Ascending aorta (tissue), 2 donors: ENCODE results near the gene POP5. TPM values are rescaled to one million over a fixed set of nuclear protein-coding genes. Genes with fewer than 3 reads are reported as not detected.

Source experiments
- DNase-seq, 2 donors: peaks; one replicate each; pipeline ENCODE4 v3.0.0-alpha.2; 2019; ENCODE audit warnings: low spot score in 2 of 2
- H3K27ac ChIP-seq, 2 donors: fragments of 200-600 bp; sonication (generic); one replicate each; pipeline ENCODE4 v1.5.1; 2016 to 2017; ENCODE audit warnings: mild to moderate bottlenecking in 1 of 2
- H3K27me3 ChIP-seq: fragments of 200-600 bp; sonication (generic); one replicate; pipeline ENCODE4 v1.5.1; 2017
- H3K36me3 ChIP-seq, 2 donors: fragments of 200-600 bp; sonication (generic); one replicate each; pipeline ENCODE4 v1.5.1; 2016
- H3K4me1 ChIP-seq, 2 donors: fragments of 200-600 bp; sonication (generic); one replicate each; pipeline ENCODE4 v1.5.1; 2016 to 2017; ENCODE audit warnings: mild to moderate bottlenecking in 1 of 2
- H3K4me3 ChIP-seq, 2 donors: fragments of 200-600 bp; sonication (generic); one replicate each; pipeline ENCODE4 v1.5.1; 2016 to 2017; ENCODE audit warnings: mild to moderate bottlenecking in 1 of 2
- H3K9me3 ChIP-seq, 2 donors: fragments of 200-600 bp; sonication (generic); one replicate each; pipeline ENCODE4 v1.5.1; 2016
- intact Hi-C: fragments of 100-400 bp; cut with DNase I; formaldehyde crosslinking; loops from one replicate; pipeline ENCODE4 v1.15.1; 2023
- total RNA-seq: library from RNA; depleted of rRNA; stranded (reverse); fragments of >200 nt; gene quantifications from one replicate; pipeline ENCODE4 v1.1.0, GENCODE V29; 2016
- TF ChIP-seq, protein P1 (sequence below), 3 experiments: fragments of 200-600 bp in 2 of 3; fragments of 450-650 bp in 1 of 3; sonication (generic) in 2 of 3; IDR thresholded peaks; one replicate each; pipeline ENCODE4 v1.5.1; 2016 to 2019; ENCODE audit warnings: antibody characterized with exemption in 3 of 3, mild to moderate bottlenecking in 1 of 3, moderate library complexity in 1 of 3

POP5 gene
- total RNA-seq, 1 donor from 2014 or later = 3.0 TPM

DNA sequence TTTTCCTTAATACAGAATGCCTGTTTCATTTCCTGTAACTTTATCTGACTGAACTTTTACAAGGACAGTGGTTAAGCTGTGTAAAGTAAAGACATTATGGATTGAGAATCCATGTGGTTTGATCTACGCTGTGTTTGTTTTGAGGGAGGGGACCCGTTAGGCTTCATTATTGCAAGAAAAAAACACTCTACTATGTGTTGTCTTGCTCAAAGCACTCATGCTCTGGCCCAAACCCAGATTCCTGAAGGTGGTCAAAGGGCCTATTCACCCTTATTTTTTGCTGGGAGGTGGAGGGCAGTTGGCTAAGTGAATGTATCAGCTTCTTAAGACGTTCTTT lies 35.2 kb downstream of the POP5 start:
- Histone ChIP-seq H3K36me3 (peaks cover 34 to 45% of the 10 kb centered on the region in 2 donors), H3K4me1 (peaks cover 2 to 25% of the 10 kb centered on the region in 2 donors), H3K4me3 (no peak overlapping the region), H3K27me3 (no peaks in the 10 kb centered on the region), H3K27ac (no peak overlapping the region), H3K9me3 (no peaks in the 10 kb centered on the region)
- no peak for DNase-seq
- TF ChIP-seq, protein P1, sequence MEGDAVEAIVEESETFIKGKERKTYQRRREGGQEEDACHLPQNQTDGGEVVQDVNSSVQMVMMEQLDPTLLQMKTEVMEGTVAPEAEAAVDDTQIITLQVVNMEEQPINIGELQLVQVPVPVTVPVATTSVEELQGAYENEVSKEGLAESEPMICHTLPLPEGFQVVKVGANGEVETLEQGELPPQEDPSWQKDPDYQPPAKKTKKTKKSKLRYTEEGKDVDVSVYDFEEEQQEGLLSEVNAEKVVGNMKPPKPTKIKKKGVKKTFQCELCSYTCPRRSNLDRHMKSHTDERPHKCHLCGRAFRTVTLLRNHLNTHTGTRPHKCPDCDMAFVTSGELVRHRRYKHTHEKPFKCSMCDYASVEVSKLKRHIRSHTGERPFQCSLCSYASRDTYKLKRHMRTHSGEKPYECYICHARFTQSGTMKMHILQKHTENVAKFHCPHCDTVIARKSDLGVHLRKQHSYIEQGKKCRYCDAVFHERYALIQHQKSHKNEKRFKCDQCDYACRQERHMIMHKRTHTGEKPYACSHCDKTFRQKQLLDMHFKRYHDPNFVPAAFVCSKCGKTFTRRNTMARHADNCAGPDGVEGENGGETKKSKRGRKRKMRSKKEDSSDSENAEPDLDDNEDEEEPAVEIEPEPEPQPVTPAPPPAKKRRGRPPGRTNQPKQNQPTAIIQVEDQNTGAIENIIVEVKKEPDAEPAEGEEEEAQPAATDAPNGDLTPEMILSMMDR (IDR thresholded peaks at IDR 0.05) = no peak
- intact Hi-C loops = no loop called here

DNA sequence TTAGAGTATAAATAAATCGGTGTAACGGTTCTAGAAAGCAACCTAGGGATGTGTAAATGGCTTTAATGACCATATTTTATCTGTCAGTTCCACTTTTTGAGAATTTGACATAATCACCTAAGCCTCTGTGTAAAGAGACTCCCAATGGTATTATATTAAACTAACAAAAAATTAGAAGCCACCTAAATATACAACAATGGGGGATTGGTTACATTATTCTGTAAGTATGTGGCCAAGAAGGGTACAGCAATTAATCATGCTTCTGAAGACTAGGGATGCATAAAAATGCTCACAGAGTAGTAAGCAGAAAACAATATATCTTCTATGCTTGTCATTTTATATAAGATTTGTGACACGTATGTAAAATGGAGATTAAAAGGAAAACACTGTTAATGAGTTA lies 36.5 kb downstream of the POP5 start:
- Histone ChIP-seq H3K27ac (no peak overlapping the region), H3K4me1 (peaks cover 0 to 32% of the 10 kb centered on the region in 2 donors), H3K4me3 (no peak overlapping the region), H3K9me3 (no peaks in the 10 kb centered on the region), H3K36me3 (peaks cover 33 to 38% of the 10 kb centered on the region in 2 donors), H3K27me3 (no peaks in the 10 kb centered on the region)
- DNase-seq = no peak
- TF ChIP-seq, protein P1 (IDR thresholded peaks at IDR 0.05) = no peak
- intact Hi-C loops = no loop called here

GRCh38 chr12:120542166-120542565 lies 39.0 kb downstream of the POP5 start:
- intact Hi-C loops = no loop called here
- no peak overlapping the region for H3K4me3 ChIP-seq
- TF ChIP-seq, protein P1 (IDR thresholded peaks at IDR 0.05) = no peak
- DNase-seq = no peak
- peaks cover 12 to 13% of the 10 kb centered on the region in 2 donors for H3K36me3 ChIP-seq
- H3K27ac ChIP-seq = peak overlapping the region in 1 of 2 donors; percentile 27
- peaks cover 8 to 52% of the 10 kb centered on the region in 2 donors for H3K4me1 ChIP-seq
- H3K27me3 ChIP-seq = no peaks in the 10 kb centered on the region
- no peaks in the 10 kb centered on the region for H3K9me3 ChIP-seq

GRCh38 chr12:120540445-120540844 lies 40.8 kb downstream of the POP5 start:
- DNase-seq = no peak
- H3K9me3 ChIP-seq = no peaks in the 10 kb centered on the region
- H3K36me3 ChIP-seq = peaks cover 0 to 3% of the 10 kb centered on the region in 2 donors
- H3K27ac ChIP-seq = peak overlapping the region; percentile 73 to 96
- TF ChIP-seq, protein P1 (IDR thresholded peaks at IDR 0.05) = no peak
- intact Hi-C loops = no loop called here
- peaks cover 19 to 69% of the 10 kb centered on the region in 2 donors for H3K4me1 ChIP-seq
- H3K27me3 ChIP-seq = no peaks in the 10 kb centered on the region
- H3K4me3 ChIP-seq = peak overlapping the region in 1 of 2 donors; percentile 4

DNA sequence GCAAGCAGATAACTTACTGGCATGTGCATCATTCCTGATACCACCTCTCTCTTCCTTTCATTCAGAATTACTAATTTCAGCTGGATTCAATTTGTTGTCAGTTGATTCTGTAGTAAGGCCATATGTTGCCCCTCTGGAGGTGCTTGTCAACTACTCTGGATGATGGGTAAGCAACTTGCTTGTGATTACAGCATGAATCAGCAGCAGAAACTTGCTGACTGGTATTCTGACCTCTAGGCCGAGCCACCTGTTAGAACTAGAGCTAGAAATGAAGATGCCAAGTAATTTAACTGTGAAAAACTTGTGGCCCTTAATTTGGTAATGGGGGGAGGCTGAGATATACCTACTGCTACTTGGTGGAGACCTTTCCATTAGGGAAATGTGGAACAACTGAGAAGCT lies 41.9 kb downstream of the POP5 start:
- H3K36me3 ChIP-seq = peaks cover 0 to 3% of the 10 kb centered on the region in 2 donors
- TF ChIP-seq, protein P1 (IDR thresholded peaks at IDR 0.05) = no peak
- peak overlapping the region; percentile 42 to 96 for H3K4me3 ChIP-seq
- no peak for DNase-seq
- intact Hi-C loops = no loop called here
- H3K27me3 ChIP-seq = no peaks in the 10 kb centered on the region
- H3K9me3 ChIP-seq = no peaks in the 10 kb centered on the region
- H3K4me1 ChIP-seq = peaks cover 19 to 69% of the 10 kb centered on the region in 2 donors
- H3K27ac ChIP-seq = peak overlapping the region; percentile 73 to 96
